A204.1 (cell line): ENCODE data around the gene TRPM3.

ENCODE experiments used
- FAIRE-seq: peaks from 2 replicates; lab custom pipeline; 2012; peaks lifted over from hg19 to GRCh38; lab: Jason Lieb, UNC

The TRPM3 gene

GRCh38 chr9:70883963-70884793 lies 237.2 kb downstream of the TRPM3 start:
- no peak for FAIRE-seq

- no peak for FAIRE-seq
Observed at GRCh38 chr9:70883056-70883455, 238.4 kb downstream of the TRPM3 start.

DNA sequence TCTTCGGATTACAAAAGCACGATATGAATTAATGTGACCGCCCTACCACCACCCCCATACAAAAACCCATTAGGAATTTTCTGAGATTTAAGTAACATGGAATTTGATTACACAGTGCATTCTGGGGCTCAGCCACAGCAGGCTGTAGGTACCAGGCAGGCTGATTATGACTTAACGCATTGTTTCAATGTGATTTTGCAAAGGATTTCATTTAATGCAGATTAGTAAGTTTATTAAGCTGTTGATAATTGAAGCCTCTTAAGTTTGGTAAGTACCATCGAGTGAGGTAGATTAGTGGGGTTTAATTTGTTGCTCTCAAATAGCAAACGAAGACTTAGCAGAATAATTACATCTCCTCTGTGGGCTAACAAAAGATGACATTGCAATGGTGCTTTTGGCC lies 240.1 kb downstream of the TRPM3 start:
- FAIRE-seq = no peak

DNA sequence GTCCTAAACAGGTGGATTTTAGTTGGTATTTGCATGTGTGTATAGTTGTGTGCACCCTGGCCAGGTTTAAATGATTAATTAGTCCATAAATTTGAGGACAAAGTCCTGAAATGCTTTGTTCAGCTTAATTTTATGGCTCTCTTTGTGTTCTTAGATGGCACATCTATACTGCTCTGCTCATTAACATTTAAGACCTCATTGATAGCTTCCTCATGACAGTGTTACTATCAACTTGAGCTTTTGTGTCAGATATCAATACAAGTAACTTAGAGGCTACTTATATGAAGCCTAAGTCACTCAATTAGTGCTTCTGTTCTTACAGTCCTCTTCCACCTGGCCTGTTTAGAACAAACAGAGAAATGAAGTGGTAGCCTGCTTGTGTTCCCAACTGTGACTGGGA lies 240.9 kb downstream of the TRPM3 start:
- no peak for FAIRE-seq

DNA sequence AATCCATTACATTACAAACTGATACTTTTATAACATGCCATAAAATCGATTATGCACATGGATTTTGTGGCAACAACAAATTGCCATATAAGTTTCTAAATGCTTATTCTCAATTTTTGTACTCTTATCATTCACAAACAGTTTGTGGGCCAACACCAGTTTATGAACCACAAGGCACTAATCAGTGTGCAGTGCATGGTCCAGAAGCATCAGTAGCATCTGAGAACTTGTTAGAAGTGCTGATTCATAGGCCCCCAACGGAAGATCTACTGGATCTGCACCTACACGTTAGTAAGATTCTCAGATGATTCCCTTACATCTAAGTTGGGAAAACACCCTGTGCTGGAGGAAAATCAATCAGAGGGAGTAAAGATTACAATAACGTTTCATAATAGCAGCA lies 242.8 kb downstream of the TRPM3 start:
- FAIRE-seq = no peak

GRCh38 chr9:70874451-70874850 lies 247.0 kb downstream of the TRPM3 start:
- FAIRE-seq = no peak

GRCh38 chr9:70873506-70873905 lies 247.9 kb downstream of the TRPM3 start:
- no peak for FAIRE-seq

GRCh38 chr9:70868661-70869652 lies 252.5 kb downstream of the TRPM3 start:
- no peak for FAIRE-seq

GRCh38 chr9:70868041-70868440 lies 253.4 kb downstream of the TRPM3 start:
- FAIRE-seq = no peak

DNA sequence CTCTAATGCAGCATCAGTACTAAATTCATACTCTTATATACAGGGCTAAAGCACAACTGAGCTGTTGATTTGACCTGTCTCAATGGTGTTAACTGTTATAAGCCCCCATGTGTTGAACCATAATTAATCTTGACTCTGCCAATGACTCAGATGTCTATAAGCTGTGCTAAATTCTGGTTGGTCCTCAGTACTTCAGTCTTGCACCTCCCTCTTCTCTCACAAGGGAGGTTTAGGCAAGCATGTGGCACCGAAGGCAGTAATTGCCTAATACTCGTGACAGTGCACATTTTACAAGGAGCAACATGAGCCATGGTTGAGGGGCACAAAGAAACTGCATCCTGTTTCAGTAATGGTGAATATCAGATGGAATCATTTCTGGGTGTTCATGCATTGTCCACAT lies 255.9 kb downstream of the TRPM3 start:
- FAIRE-seq = no peak

- no peak for FAIRE-seq
Observed at GRCh38 chr9:70861797-70862196, 259.6 kb downstream of the TRPM3 start.

GRCh38 chr9:70861376-70861775 lies 260.0 kb downstream of the TRPM3 start:
- FAIRE-seq = no peak

- FAIRE-seq = no peak
Observed at GRCh38 chr9:70859694-70860093, 261.7 kb downstream of the TRPM3 start.

DNA sequence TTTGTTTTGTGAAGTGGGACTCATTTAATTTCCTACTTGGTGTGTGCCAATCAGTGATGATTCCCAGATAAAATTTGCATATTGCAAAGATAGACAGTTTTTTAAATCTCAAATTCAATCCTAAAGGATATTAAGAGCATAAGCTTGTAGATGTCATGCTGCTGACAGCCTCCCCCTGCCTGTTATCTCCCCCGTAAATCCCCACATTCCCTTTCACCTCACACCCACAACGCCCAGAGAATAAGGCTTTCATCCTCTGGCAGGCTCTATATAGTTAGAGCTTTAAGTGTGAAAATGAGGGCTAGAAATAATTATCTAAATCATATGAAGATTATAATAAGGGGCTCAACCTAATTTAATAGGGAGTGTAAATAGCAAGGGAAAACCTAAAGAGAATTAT lies 265.0 kb downstream of the TRPM3 start:
- no peak for FAIRE-seq

DNA sequence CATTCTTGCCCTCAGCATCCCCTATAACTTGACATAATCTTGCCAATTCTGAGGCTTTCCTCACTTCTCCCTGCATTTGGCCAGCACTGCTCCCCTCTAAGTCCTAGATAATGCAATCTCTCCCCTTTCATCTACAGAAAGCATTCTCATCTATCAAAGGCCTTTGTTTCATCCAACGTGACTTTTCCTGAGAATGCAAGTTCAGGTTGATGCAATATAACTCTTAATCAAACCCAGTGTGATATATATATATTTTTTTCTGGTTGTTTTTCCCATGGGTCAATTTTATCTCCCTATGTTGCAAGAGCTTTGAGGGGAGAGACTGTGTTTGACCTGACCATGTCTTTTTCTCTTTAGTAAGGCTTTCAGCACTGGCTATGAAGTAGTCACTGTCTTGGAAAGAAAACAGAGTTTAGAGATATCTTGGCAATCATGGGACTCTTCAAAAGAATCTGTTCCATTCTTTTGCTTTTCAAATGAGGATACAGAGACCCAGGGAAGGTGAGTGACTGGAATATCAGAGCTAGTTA lies 268.6 kb downstream of the TRPM3 start:
- FAIRE-seq = no peak

DNA sequence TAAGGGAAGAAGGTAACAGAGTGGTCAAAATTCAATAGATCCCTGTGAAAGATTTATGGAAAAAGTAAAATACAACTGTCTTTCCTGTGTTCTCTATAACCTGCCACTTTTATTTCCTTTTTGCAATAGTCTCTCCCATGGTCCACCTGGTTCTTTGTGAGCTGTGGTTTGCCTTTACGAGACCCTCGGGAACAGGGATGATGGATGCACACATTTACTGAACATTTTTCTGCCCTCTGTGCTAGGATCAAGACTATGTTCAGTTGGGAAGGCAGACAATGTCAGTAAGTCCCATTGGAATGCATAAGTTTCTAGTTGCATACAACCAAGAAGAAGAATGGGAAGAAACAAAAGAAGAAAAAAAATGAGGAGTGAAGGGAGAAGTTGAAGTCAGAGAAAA lies 281.2 kb downstream of the TRPM3 start:
- no peak for FAIRE-seq

GRCh38 chr9:70835323-70835722 lies 286.1 kb downstream of the TRPM3 start:
- no peak for FAIRE-seq

DNA sequence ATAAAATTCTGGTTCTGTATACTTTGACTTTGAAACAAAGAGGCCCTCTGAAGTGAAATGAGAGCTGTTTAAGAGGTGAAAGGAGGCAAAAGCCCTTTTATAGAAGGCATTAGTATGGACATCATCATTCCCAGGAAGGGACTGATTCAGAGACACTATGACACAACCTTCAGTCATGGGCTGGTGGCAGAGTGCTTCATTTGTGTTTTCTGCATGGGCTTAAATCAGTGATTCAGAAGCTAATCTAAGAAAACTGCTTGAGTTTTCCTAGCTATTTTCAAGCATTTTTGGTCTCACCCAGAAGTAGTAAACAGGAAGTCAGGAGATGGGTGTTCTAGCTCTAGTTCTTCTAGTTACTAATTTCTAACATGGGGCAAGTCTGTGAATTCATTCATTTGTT lies 288.9 kb downstream of the TRPM3 start:
- no peak for FAIRE-seq

- no peak for FAIRE-seq
Observed at GRCh38 chr9:70830618-70831017, 290.8 kb downstream of the TRPM3 start.

- no peak for FAIRE-seq
Observed at GRCh38 chr9:70829591-70830265, 291.7 kb downstream of the TRPM3 start.

- no peak for FAIRE-seq
Observed at GRCh38 chr9:70826562-70826961, 294.9 kb downstream of the TRPM3 start.

DNA sequence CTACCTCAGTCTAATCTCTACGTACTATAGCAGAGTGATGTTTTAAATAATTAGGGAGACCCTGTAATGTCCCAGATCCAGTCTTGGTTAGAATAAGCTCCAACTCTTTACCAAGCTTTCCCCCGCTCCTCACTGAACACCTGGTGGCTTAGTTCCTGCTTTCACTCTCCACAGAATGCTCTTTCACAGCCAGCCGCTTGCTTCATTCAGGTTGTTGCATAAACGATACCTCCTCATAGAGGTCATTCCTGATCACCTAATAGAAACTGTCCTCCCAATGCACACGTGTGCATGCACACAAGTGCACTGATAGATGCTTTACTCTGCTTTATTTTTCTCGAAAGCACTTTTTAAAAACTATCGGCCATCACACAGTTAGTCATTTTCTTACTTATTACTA lies 298.1 kb downstream of the TRPM3 start:
- FAIRE-seq = no peak
